GM18861 (cell line): ENCODE results near the gene CHCT1.

Experiments used
- ATAC-seq: cut with Tn5 transposase; IDR thresholded peaks from one replicate; pipeline ENCODE4 v1.9.1; 2021; ENCODE audit not compliant: unreplicated experiment

CHCT1 gene

GRCh38 chr17:60439501-60439900 lies 17.2 kb downstream of the CHCT1 start:
- no peak for ATAC-seq

- no peak for ATAC-seq
These were observed 20.2 kb downstream of the CHCT1 start for GRCh38 chr17:60442271-60443173.

- no peak for ATAC-seq
These were observed 21.4 kb downstream of the CHCT1 start for GRCh38 chr17:60443713-60444112.

GRCh38 chr17:60445144-60445543 lies 22.9 kb downstream of the CHCT1 start:
- no peak for ATAC-seq

- no peak for ATAC-seq
These were observed 25.1 kb downstream of the CHCT1 start for GRCh38 chr17:60447375-60447774.

GRCh38 chr17:60451071-60451470 lies 28.8 kb downstream of the CHCT1 start:
- no peak for ATAC-seq

- ATAC-seq, result no peak
These were observed 29.7 kb downstream of the CHCT1 start for GRCh38 chr17:60451965-60452364.

- ATAC-seq, result no peak
These were observed 33.1 kb downstream of the CHCT1 start for GRCh38 chr17:60455378-60455777.

- no peak for ATAC-seq
These were observed 34.9 kb downstream of the CHCT1 start for GRCh38 chr17:60457148-60457547.

- no peak for ATAC-seq
These were observed 39.3 kb downstream of the CHCT1 start for GRCh38 chr17:60461584-60461983.

- no peak for ATAC-seq
These were observed 41.0 kb downstream of the CHCT1 start for GRCh38 chr17:60463157-60463835.

- ATAC-seq, result no peak
These were observed 42.1 kb downstream of the CHCT1 start for GRCh38 chr17:60464343-60464742.

GRCh38 chr17:60468371-60468770 lies 46.1 kb downstream of the CHCT1 start:
- no peak for ATAC-seq

- ATAC-seq, result no peak
These were observed 49.2 kb downstream of the CHCT1 start for GRCh38 chr17:60471451-60471850.

- ATAC-seq, result no peak
These were observed 50.2 kb downstream of the CHCT1 start for GRCh38 chr17:60472449-60472848.

- ATAC-seq, result no peak
These were observed 51.5 kb downstream of the CHCT1 start for GRCh38 chr17:60473788-60474187.
